Keratinocyte (primary cell): ENCODE data around the gene FTCD. TPM values are rescaled to one million over a fixed set of nuclear protein-coding genes. Genes with fewer than 3 reads are reported as not detected.

Experiments
- DNase-seq: peaks from one replicate; pipeline ENCODE4 v3.0.0-alpha.2; 2011; ENCODE audit warnings: low read depth, missing footprints, low spot score
- FAIRE-seq: peaks from 2 replicates; lab custom pipeline; 2011; peaks lifted over from hg19 to GRCh38; lab: Jason Lieb, UNC
- H2AFZ ChIP-seq: 2 replicates; pipeline ENCODE4 v1.6.0; 2012; ENCODE audit warnings: low read length, control low read depth, inconsistent platforms; ENCODE audit not compliant: control insufficient read depth
- H3K27ac ChIP-seq: 2 replicates; pipeline ENCODE4 v1.5.1; 2011; ENCODE audit warnings: low read length; ENCODE audit not compliant: control insufficient read depth, insufficient read depth
- H3K27me3 ChIP-seq: 3 replicates; pipeline ENCODE4 v1.6.0; 2011; ENCODE audit warnings: low read length; ENCODE audit not compliant: control insufficient read depth, insufficient read depth; ENCODE audit errors: extremely low read depth
- H3K36me3 ChIP-seq, 2 experiments: 2 replicates in 1 of 2; 3 replicates in 1 of 2; pipeline ENCODE4 v1.5.1; 2011; ENCODE audit warnings: low read length in 2 of 2, mild to moderate bottlenecking in 1 of 2; ENCODE audit not compliant: control insufficient read depth in 2 of 2, insufficient read depth in 2 of 2; ENCODE audit errors: extremely low read depth in 1 of 2
- H3K4me1 ChIP-seq: 3 replicates; pipeline ENCODE4 v1.5.1; 2011; ENCODE audit warnings: low read length; ENCODE audit not compliant: control insufficient read depth, insufficient read depth; ENCODE audit errors: extremely low read depth
- H3K4me2 ChIP-seq: 3 replicates; pipeline ENCODE4 v1.6.0; 2011; ENCODE audit warnings: low read depth, low read length; ENCODE audit not compliant: control insufficient read depth, insufficient read depth; ENCODE audit errors: extremely low read depth
- H3K4me3 ChIP-seq, 3 experiments: fragments of 200-600 bp in 1 of 3; sonication (generic) in 1 of 3; 2 replicates in 2 of 3; 3 replicates in 1 of 3; pipeline ENCODE4 v1.5.1; 2011 to 2016; ENCODE audit warnings: low read length in 3 of 3, mild to moderate bottlenecking in 3 of 3, control low read depth in 2 of 3, inconsistent platforms in 1 of 3, low read depth in 1 of 3, mixed read lengths in 1 of 3, mixed run types in 1 of 3, moderate library complexity in 1 of 3; ENCODE audit not compliant: control insufficient read depth in 2 of 3, insufficient read depth in 2 of 3; ENCODE audit errors: extremely low read depth in 1 of 3
- H3K79me2 ChIP-seq: 2 replicates; pipeline ENCODE4 v1.6.0; 2012; ENCODE audit warnings: low read length; ENCODE audit not compliant: control insufficient read depth, insufficient read depth
- H3K9ac ChIP-seq: 3 replicates; pipeline ENCODE4 v1.6.0; 2011; ENCODE audit warnings: low read length; ENCODE audit not compliant: control insufficient read depth, insufficient read depth; ENCODE audit errors: extremely low read depth
- H3K9me1 ChIP-seq: 3 replicates; pipeline ENCODE4 v1.6.0; 2011; ENCODE audit warnings: low read length; ENCODE audit not compliant: control insufficient read depth, insufficient read depth; ENCODE audit errors: extremely low read depth
- H3K9me3 ChIP-seq: 2 replicates; pipeline ENCODE4 v1.5.1; 2012; ENCODE audit warnings: low read depth, low read length; ENCODE audit not compliant: control insufficient read depth
- H4K20me1 ChIP-seq: 3 replicates; pipeline ENCODE4 v1.6.0; 2011; ENCODE audit warnings: low read length; ENCODE audit not compliant: control insufficient read depth, insufficient read depth; ENCODE audit errors: extremely low read depth
- EZH2 ChIP-seq: IDR thresholded peaks from one replicate; pipeline ENCODE4 v1.6.1; 2012; ENCODE audit warnings: inconsistent platforms, mild to moderate bottlenecking, low read length, moderate library complexity
- dilution Hi-C: fragments of 300-500 bp; cut with MboI; formaldehyde crosslinking; loops from one replicate; pipeline ENCODE4 v1.7.0; 2020; ENCODE audit warnings: low sequenced_read_pairs; ENCODE audit not compliant: extremely low pct_ligation_motif_present
- polyA plus RNA-seq, 5 experiments: library from polyadenylated mRNA; depleted of rRNA in 3 of 5; stranded (reverse) in 3 of 5; stranded (forward) in 1 of 5; unstranded in 1 of 5; fragments of >200 nt; gene quantifications; 1 replicate in 1 of 5; 2 replicates in 3 of 5; 3 replicates in 1 of 5; pipeline versions ENCODE4 v1.2.1 to v1.2.3, GENCODE V29; 2011 to 2012; ENCODE audit warnings: missing spikeins in 2 of 5, low read depth in 1 of 5, low replicate concordance in 1 of 5
- TF ChIP-seq, protein P1 (sequence below), 3 experiments: IDR thresholded peaks in 1 of 3; conservative IDR thresholded peaks in 1 of 3; optimal IDR thresholded peaks in 1 of 3; 2 replicates in 2 of 3; 3 replicates in 1 of 3; pipeline versions ENCODE3 to v1.5.1; 2011; ENCODE audit warnings: low read length in 3 of 3, mild to moderate bottlenecking in 3 of 3, moderate library complexity in 2 of 3, control low read depth in 1 of 3, inconsistent platforms in 1 of 3; ENCODE audit not compliant: insufficient read depth in 2 of 3; ENCODE audit errors: extremely low read depth in 1 of 3

FTCD gene
- polyA plus RNA-seq, 1 donor (not counting 4 experiments of a cell fraction or from before 2014, with no cell fraction given), result not detected

DNA sequence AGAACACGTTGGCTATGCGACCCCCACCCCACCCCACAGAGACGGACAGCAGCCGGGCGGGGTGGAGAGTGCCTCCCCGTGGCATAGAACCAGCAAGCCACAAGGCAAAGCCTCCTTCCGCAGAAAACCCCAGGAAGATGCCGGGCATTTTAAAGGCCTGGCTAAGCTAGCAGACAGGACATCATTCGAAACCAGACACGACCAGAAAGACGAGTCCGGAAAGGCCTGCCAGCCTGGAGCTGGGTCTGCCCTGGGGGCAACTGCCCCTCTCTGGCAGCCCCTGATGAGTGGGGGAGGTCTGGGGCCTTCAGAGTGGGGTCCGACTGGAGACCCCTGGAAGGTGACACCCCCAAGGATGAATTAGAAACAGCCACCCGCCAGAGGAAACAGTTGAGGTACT is 8.5 kb downstream of the FTCD start:
- Histone ChIP-seq H3K9ac (no peak overlapping the region), H3K36me3 (no peaks in the 10 kb centered on the region), H3K9me1 (no peaks in the 10 kb centered on the region), H3K9me3 (no peaks in the 10 kb centered on the region), H4K20me1 (no peaks in the 10 kb centered on the region), H3K4me2 (no peak overlapping the region), H3K4me1 (no peaks in the 10 kb centered on the region), H3K27me3 (no peaks in the 10 kb centered on the region), H3K4me3 (no peak overlapping the region), H3K79me2 (no peaks in the 10 kb centered on the region), H2AFZ (no peak overlapping the region), H3K27ac (no peak overlapping the region)
- dilution Hi-C loops, result no loop called here
- TF ChIP-seq, protein P1, sequence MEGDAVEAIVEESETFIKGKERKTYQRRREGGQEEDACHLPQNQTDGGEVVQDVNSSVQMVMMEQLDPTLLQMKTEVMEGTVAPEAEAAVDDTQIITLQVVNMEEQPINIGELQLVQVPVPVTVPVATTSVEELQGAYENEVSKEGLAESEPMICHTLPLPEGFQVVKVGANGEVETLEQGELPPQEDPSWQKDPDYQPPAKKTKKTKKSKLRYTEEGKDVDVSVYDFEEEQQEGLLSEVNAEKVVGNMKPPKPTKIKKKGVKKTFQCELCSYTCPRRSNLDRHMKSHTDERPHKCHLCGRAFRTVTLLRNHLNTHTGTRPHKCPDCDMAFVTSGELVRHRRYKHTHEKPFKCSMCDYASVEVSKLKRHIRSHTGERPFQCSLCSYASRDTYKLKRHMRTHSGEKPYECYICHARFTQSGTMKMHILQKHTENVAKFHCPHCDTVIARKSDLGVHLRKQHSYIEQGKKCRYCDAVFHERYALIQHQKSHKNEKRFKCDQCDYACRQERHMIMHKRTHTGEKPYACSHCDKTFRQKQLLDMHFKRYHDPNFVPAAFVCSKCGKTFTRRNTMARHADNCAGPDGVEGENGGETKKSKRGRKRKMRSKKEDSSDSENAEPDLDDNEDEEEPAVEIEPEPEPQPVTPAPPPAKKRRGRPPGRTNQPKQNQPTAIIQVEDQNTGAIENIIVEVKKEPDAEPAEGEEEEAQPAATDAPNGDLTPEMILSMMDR (optimal IDR thresholded peaks at IDR 0.05 in 1 of 3, IDR thresholded peaks at IDR 0.05 in 1 of 3, conservative IDR thresholded peaks at IDR 0.05 in 1 of 3; ENCODE audit: extremely low read depth in 1 of 3, insufficient read depth in 2 of 3, low read length in 3 of 3), result no peak
- TF ChIP-seq EZH2, result no peak
- FAIRE-seq (no peak), DNase-seq (no peak)

DNA sequence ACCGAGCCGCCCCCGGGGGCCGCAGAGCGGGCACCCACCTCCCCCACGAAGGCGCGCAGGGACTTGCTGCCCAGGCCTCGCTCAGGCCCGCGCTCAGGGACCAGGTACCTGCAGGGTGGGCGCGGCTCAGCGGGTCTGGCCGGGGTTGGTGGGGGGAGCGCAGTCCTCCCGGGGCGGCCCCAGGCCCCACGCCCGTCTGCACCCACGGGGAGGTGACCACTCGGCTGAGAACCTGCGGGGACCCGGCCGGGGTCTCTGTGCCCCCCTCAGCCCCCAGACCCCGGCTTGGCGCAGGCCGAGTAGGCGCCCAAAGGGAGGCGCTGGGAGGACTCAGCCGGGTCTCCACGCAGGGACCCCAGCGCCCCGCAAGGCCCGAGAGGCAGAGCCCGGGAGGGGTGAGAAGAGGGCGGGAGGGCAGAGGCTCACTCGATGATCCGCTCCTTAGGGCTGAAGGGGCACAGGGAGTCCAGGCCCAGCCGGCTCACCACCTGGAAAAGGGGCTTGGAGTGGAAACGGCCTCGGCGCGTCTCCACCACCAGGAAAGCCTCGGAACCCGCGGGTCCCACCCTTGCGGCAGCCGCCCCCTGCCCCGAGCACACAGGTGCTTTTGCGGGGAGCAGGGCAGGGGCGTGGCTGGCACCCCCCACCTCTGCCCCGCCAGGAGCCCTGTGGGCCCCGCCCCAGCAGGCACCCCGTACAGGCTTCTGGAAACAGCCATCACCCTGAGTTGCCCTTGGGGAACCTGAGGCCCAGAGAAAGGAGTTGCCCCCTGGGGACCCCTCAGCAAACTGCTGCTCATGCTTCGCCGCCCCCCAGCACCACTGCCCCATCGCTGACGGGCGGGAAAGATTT is 9.3 kb downstream of the FTCD start:
- dilution Hi-C loops, result no loop called here
- Histone ChIP-seq H3K4me3 (no peak overlapping the region), H3K4me1 (no peaks in the 10 kb centered on the region), H3K9ac (no peak overlapping the region), H3K79me2 (no peaks in the 10 kb centered on the region), H4K20me1 (no peaks in the 10 kb centered on the region), H3K27ac (no peak overlapping the region), H2AFZ (no peak overlapping the region), H3K9me1 (no peaks in the 10 kb centered on the region), H3K27me3 (no peaks in the 10 kb centered on the region), H3K9me3 (no peaks in the 10 kb centered on the region), H3K4me2 (no peak overlapping the region), H3K36me3 (no peaks in the 10 kb centered on the region)
- TF ChIP-seq, protein P1 (optimal IDR thresholded peaks at IDR 0.05 in 1 of 3, IDR thresholded peaks at IDR 0.05 in 1 of 3, conservative IDR thresholded peaks at IDR 0.05 in 1 of 3; ENCODE audit: extremely low read depth in 1 of 3, insufficient read depth in 2 of 3, low read length in 3 of 3), result no peak
- TF ChIP-seq EZH2, result no peak
- no peak for FAIRE-seq
- no peak for DNase-seq
